Skeletal muscle tissue (tissue), 4 donors: ENCODE data around the gene PDGFA. TPM values are rescaled to one million over a fixed set of nuclear protein-coding genes. Genes with fewer than 3 reads are reported as not detected.

Experiments used
- H3K27ac ChIP-seq: one replicate; pipeline ENCODE4 v1.7.0; 2013; ENCODE audit warnings: mild to moderate bottlenecking, low read depth, low read length, inconsistent platforms
- H3K27me3 ChIP-seq, 3 donors: one replicate each; pipeline ENCODE4 v1.7.0; 2013; ENCODE audit warnings: low read length in 3 of 3; ENCODE audit not compliant: control insufficient read depth in 3 of 3, insufficient read depth in 3 of 3
- H3K36me3 ChIP-seq, 3 donors: one replicate each; pipeline ENCODE4 v1.7.0; 2013; ENCODE audit warnings: low read length in 3 of 3; ENCODE audit not compliant: control insufficient read depth in 3 of 3, insufficient read depth in 3 of 3
- H3K4me1 ChIP-seq, 3 donors: one replicate each; pipeline ENCODE4 v1.7.0; 2013; ENCODE audit warnings: low read length in 3 of 3, mild to moderate bottlenecking in 3 of 3; ENCODE audit not compliant: control insufficient read depth in 3 of 3, insufficient read depth in 3 of 3
- H3K4me3 ChIP-seq, 3 donors: one replicate each; pipeline ENCODE4 v1.7.0; 2013; ENCODE audit warnings: low read length in 3 of 3
- H3K9ac ChIP-seq, 3 donors: one replicate each; pipeline ENCODE4 v1.7.0; 2013; ENCODE audit warnings: low read length in 3 of 3, mild to moderate bottlenecking in 3 of 3, moderate library complexity in 2 of 3, low read depth in 1 of 3
- H3K9me3 ChIP-seq, 3 donors: one replicate each; pipeline ENCODE4 v1.7.0; 2013; ENCODE audit warnings: low read length in 3 of 3; ENCODE audit not compliant: control insufficient read depth in 3 of 3
- total RNA-seq: library from RNA; depleted of rRNA; stranded (reverse); fragments of >200 nt; gene quantifications from one replicate; pipeline ENCODE4 v1.2.3, GENCODE V29; 2014
- donor health status: Osteomylitis.

Gene PDGFA
- total RNA-seq, 1 donor from 2014 or later: 44.4 TPM

DNA sequence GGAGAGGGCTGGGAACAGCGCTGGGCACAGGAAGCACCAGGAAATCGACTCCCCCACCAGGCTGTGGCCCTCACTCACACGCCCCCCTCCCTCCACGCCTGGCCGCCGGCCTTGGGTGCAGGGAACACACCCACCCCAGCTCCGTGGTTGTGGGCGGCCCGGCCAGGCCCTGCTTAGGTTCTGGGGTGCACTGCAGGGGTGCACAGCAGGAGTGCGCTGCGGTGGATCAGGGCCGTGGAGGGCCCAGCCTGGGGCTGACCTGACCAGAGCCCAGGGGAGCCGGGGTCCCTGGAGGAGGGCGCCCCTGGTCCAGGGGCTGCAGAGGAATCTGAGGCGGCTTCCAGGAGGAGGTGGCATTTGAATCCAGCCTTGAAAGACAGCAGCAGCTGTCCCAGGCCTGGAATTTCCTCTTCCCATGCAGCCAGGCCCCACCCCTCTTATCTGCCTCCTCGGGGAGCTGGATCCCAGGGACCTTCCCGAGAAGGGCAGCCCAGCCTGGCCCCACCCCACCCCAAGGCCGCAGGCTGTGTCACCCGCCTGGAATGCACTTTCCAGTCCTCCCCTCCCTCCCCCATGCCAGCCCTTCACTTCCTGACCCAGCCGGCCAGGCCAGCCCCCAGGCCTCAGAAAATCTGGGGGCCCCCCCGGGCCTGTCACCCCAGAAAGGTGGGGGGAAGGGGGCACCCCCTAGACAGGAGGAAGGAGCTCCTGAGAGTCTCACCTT, 18.4 kb upstream of the PDGFA start:
- Histone ChIP-seq H3K27me3 (peaks cover 0 to 3% (median 2%) of the 10 kb centered on the region in 3 donors), H3K36me3 (no peaks in the 10 kb centered on the region), H3K4me1 (peaks cover 7 to 12% (median 9%) of the 10 kb centered on the region in 3 donors), H3K27ac (no peak overlapping the region), H3K9ac (no peak overlapping the region), H3K4me3 (no peak overlapping the region), H3K9me3 (no peaks in the 10 kb centered on the region)

DNA sequence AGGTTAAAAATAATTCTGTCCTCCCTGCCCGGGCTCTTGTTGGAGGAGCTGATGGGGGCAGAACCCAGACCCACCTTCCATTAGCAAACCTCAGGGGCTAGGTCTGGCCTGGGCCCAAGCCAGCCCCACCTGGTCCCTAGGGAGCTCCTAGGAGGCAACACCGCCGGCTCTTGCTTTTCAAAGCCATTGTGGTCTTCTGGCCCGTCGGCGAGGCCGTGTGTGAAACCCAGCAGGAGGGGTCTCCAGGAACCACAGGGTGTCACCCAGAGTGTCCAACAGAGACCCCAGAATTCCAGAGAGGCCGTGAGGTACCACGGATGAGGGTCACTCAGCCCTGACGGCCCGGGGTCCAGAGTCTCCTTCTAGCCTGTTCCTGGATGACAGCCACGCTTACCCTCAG, 16.6 kb upstream of the PDGFA start:
- Histone ChIP-seq H3K9me3 (no peaks in the 10 kb centered on the region), H3K4me1 (peaks cover 0 to 6% (median 4%) of the 10 kb centered on the region in 3 donors), H3K27me3 (peaks cover 0 to 2% (median 1%) of the 10 kb centered on the region in 3 donors), H3K4me3 (no peak overlapping the region), H3K36me3 (no peaks in the 10 kb centered on the region), H3K9ac (no peak overlapping the region), H3K27ac (no peak overlapping the region)

DNA sequence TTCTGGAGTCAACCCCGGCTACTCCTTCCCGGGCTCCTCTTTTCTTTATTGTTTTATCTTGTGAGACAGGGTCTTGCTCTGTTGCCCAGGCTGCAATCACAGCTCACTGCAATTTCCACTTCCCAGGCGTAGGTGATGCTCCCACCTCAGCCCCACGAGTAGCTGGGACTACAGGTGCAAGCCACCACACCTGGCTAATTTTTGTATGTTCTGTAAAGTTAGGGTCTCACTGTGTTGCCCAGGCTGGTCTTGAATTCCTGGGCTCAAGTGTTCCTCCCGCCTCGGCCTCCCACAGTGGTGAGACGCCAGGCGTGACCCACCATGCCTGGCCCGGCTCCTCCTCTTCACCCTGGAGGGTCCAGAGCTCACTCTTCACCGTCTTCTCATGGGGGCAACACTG, 15.3 kb upstream of the PDGFA start:
- no peak overlapping the region for H3K4me3 ChIP-seq
- peaks cover 0 to 6% (median 4%) of the 10 kb centered on the region in 3 donors for H3K4me1 ChIP-seq
- no peaks in the 10 kb centered on the region for H3K36me3 ChIP-seq
- no peak overlapping the region for H3K9ac ChIP-seq
- H3K27me3 ChIP-seq: peaks cover 2 to 6% (median 3%) of the 10 kb centered on the region in 3 donors
- H3K9me3 ChIP-seq: no peaks in the 10 kb centered on the region
- no peak overlapping the region for H3K27ac ChIP-seq

DNA sequence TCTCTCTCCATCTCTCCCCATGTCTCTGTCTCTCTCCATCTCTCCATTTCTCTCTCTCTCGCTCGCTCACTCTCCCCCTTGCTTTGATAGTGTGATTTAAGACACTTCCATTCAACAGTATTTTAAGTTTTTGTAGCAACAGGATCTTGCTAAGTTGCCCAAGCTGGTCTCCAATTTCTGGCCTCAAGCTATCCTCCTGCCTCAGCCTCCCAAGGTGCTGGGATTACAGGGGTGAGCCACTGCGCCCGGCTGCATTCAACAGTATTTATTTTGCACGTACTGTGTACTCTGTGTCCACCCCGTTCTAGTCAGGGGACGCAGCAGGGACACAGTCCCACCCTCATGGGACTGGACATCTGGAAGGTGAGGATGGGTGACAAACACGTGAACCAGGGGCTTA, 14.4 kb upstream of the PDGFA start:
- no peak overlapping the region for H3K4me3 ChIP-seq
- H3K9ac ChIP-seq: no peak overlapping the region
- no peaks in the 10 kb centered on the region for H3K9me3 ChIP-seq
- H3K36me3 ChIP-seq: no peaks in the 10 kb centered on the region
- H3K27me3 ChIP-seq: peaks cover 2 to 6% (median 4%) of the 10 kb centered on the region in 3 donors
- peaks cover 0 to 6% (median 4%) of the 10 kb centered on the region in 3 donors for H3K4me1 ChIP-seq
- H3K27ac ChIP-seq: no peak overlapping the region

DNA sequence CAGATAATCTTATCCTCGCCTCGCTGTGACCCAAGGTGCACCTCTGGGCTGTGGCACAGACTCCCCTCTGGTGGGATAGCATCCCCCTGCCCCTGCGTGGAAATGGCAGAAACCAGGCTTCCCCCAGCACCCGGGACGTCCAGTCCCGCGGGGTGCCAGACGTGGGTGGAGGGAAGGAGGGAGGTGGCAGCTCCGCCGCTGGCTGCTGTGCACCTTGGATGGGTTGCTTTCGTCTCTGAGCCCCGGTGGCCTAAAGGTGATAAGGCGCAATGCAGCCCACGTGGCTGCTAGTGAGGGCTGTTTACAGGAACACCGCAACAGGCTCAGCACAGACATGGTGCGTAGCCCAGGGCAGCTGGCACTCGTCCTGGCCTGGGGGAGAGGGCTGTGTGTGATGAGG, 13.6 kb upstream of the PDGFA start:
- no peaks in the 10 kb centered on the region for H3K36me3 ChIP-seq

DNA sequence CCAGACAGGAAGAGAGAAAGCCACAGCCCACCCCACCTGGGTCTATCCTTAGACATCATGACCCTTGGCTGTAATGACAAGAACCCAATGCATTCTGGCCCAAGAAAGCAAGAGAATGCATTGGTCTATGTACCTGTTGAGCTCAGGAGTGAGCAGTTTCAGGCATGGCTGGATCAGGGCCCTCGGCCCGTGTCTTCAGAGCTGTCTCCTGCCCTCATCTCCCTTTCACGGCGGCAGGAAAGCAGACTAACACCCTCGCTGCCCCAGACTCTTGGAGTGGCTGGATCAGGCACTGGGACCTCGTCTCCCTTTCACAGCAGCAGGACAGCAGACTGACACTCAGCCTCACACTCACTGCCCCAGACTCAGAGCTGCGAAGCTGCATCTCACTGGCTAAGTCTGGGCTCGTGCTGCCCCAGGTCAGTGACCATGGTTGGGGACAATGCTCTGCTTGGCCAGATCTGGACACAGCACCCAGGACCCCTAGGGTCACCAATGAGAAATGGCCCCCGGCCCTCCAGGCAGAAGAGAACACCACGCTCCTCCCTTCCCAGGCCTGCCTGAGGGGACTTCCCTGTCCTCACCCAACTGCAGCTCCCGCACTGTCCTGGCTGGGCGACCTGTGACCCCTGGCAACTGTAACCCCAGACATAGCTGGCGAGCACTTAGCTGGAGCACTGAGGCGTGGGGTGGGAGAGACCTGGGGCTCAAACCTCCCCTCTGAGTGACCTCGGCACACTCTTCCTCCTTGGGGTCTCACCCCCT, 12.9 kb upstream of the PDGFA start:
- Histone ChIP-seq H3K27ac (no peak overlapping the region), H3K27me3 (peaks cover 2 to 6% (median 4%) of the 10 kb centered on the region in 3 donors), H3K9ac (no peak overlapping the region), H3K9me3 (no peaks in the 10 kb centered on the region), H3K4me1 (no peaks in the 10 kb centered on the region), H3K36me3 (no peaks in the 10 kb centered on the region), H3K4me3 (no peak overlapping the region)

More for the DNA sequence above, 13.6 kb upstream of the PDGFA start:
- no peak overlapping the region for H3K27ac ChIP-seq
- no peak overlapping the region for H3K4me3 ChIP-seq
- no peaks in the 10 kb centered on the region for H3K9me3 ChIP-seq
- H3K4me1 ChIP-seq: peaks cover 0 to 6% (median 2%) of the 10 kb centered on the region in 3 donors
- H3K27me3 ChIP-seq: peaks cover 2 to 6% (median 4%) of the 10 kb centered on the region in 3 donors
- H3K9ac ChIP-seq: no peak overlapping the region

DNA sequence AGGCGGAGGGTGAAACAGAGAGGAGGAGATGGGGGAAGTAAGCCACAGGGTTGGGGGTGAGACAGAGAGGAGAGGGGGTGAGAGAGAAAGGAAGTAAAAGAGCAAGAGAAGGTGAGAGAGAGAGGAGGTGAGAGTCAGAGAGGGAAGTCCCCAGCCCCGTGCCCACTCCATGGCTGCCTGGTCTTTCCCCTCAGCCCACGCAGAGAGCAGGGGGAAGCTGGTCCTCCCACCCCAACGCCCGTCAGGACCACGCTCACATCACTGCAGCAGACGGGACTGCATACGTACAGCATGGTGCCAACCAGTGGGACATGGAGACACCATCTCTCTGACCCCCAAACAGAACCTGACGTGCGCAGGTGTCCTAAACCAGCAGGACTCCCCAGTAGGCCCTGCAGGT, 12.1 kb upstream of the PDGFA start:
- H3K9ac ChIP-seq: no peak overlapping the region
- peaks cover 2 to 6% (median 4%) of the 10 kb centered on the region in 3 donors for H3K27me3 ChIP-seq
- H3K4me1 ChIP-seq: no peaks in the 10 kb centered on the region
- no peak overlapping the region for H3K27ac ChIP-seq
- H3K36me3 ChIP-seq: no peaks in the 10 kb centered on the region
- no peaks in the 10 kb centered on the region for H3K9me3 ChIP-seq
- H3K4me3 ChIP-seq: no peak overlapping the region

DNA sequence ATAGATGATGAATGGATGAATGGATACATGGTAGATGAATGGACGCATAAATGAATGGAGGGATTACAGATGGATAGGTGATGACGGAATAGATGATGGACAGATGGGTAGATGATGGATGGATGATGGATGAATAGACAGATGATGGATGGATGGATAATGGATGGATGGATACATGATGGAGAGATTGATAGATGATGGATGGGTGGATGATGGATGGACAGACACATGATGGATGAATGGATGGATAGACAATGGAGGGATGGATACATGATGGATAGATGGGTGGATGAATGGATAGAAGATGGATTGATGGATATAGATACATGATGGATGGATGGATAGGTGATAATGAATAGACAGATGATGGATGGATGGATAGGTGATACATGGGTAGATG, 8.8 kb upstream of the PDGFA start:
- Histone ChIP-seq H3K27ac (no peak overlapping the region), H3K4me1 (no peaks in the 10 kb centered on the region), H3K9me3 (no peaks in the 10 kb centered on the region), H3K27me3 (peaks cover 0 to 9% (median 4%) of the 10 kb centered on the region in 3 donors), H3K9ac (no peak overlapping the region), H3K36me3 (no peaks in the 10 kb centered on the region), H3K4me3 (no peak overlapping the region)

DNA sequence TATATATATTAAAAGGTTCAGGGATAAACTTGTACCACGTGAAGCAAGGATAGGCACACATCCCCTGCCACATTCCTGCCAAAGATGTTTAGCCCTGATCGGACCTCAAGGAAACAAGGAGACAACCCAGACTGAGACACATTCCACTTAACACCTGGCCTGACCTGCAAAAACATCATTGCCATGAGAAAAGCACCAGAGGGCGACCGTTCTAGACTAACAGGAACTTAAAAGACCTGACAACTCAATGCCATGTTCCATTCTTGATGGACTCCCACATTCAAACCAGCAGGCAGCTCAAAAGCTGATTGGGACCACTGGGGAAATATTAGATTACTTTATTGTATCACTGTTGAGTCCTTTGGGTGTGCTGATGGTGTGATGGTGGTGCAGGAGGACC, 8.1 kb upstream of the PDGFA start:
- Histone ChIP-seq H3K27me3 (peaks cover 0 to 9% (median 4%) of the 10 kb centered on the region in 3 donors), H3K9me3 (no peaks in the 10 kb centered on the region), H3K36me3 (no peaks in the 10 kb centered on the region), H3K27ac (no peak overlapping the region), H3K9ac (no peak overlapping the region), H3K4me1 (peaks cover 0 to 1% (median 0%) of the 10 kb centered on the region in 3 donors), H3K4me3 (no peak overlapping the region)

DNA sequence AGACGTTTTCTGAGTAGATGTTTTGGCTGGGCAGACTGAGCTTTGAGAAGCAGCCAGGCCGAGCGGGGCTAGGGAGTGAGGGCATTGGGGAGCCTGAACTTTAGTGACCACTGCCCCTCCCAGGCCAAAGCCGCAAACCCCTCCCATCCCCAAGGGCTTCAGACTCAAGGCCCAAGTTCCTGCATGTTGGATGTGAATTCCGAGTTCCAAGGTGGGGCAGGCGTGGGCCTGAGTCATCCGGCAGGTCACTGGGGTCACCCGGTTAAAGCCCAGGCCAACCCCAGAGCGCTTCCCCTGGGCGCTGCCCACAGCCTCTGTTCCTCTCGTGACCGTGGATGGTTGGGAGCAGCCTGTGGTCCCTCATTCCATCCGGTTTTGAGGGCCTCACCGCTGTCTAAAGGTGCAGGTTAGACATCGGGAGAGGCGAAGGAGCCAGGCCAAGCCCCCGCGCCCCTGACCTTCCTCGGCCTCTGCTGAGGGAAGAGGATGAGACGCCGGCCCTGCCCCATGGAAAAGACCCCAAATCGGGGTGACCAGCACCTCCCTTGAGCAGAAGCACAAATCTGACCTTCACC, 6.9 kb upstream of the PDGFA start:
- H3K36me3 ChIP-seq: no peaks in the 10 kb centered on the region
- peaks cover 0 to 9% (median 4%) of the 10 kb centered on the region in 3 donors for H3K27me3 ChIP-seq
- no peak overlapping the region for H3K27ac ChIP-seq
- no peak overlapping the region for H3K4me3 ChIP-seq
- no peak overlapping the region for H3K9ac ChIP-seq
- no peaks in the 10 kb centered on the region for H3K9me3 ChIP-seq
- H3K4me1 ChIP-seq: peaks cover 4 to 13% (median 8%) of the 10 kb centered on the region in 3 donors
